Epithelial cell of proximal tubule (primary cell): ENCODE measurements around the gene TMEM145. TPM values are rescaled to one million over a fixed set of nuclear protein-coding genes. Genes with fewer than 3 reads are reported as not detected.

Experiments
- DNase-seq: peaks from one replicate; pipeline ENCODE4 v3.0.0-alpha.2; 2011; ENCODE audit warnings: low read depth
- H3K4me3 ChIP-seq: 2 replicates; pipeline ENCODE4 v1.5.1; 2011; ENCODE audit warnings: low read depth, mild to moderate bottlenecking, low read length
- total RNA-seq: library from RNA; depleted of rRNA; stranded (reverse); fragments of >200 nt; gene quantifications from 2 replicates; pipeline ENCODE4 v1.2.3, GENCODE V29; 2015
- TF ChIP-seq, protein P1 (sequence below): conservative IDR thresholded peaks from 2 replicates; pipeline ENCODE4 v1.5.1; 2012; ENCODE audit warnings: low read depth, mild to moderate bottlenecking, low read length

Gene TMEM145
- total RNA-seq, 1 donor from 2014 or later = 0.63 TPM

- TF ChIP-seq, protein P1, sequence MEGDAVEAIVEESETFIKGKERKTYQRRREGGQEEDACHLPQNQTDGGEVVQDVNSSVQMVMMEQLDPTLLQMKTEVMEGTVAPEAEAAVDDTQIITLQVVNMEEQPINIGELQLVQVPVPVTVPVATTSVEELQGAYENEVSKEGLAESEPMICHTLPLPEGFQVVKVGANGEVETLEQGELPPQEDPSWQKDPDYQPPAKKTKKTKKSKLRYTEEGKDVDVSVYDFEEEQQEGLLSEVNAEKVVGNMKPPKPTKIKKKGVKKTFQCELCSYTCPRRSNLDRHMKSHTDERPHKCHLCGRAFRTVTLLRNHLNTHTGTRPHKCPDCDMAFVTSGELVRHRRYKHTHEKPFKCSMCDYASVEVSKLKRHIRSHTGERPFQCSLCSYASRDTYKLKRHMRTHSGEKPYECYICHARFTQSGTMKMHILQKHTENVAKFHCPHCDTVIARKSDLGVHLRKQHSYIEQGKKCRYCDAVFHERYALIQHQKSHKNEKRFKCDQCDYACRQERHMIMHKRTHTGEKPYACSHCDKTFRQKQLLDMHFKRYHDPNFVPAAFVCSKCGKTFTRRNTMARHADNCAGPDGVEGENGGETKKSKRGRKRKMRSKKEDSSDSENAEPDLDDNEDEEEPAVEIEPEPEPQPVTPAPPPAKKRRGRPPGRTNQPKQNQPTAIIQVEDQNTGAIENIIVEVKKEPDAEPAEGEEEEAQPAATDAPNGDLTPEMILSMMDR = no peak
- no peak for DNase-seq
- no peak overlapping the region for H3K4me3 ChIP-seq
Observed at GRCh38 chr19:42345191-42345812, 32.2 kb downstream of the TMEM145 start.

- no peak overlapping the region for H3K4me3 ChIP-seq
- no peak for DNase-seq
- TF ChIP-seq, protein P1 = no peak
Observed at GRCh38 chr19:42348211-42348610, 35.1 kb downstream of the TMEM145 start.

GRCh38 chr19:42349378-42350107 is 36.4 kb downstream of the TMEM145 start:
- no peak overlapping the region for H3K4me3 ChIP-seq
- DNase-seq = no peak
- TF ChIP-seq, protein P1 = no peak

- DNase-seq = no peak
- TF ChIP-seq, protein P1 = no peak
- H3K4me3 ChIP-seq = no peak overlapping the region
Observed at GRCh38 chr19:42350417-42350816, 37.3 kb downstream of the TMEM145 start.

- no peak overlapping the region for H3K4me3 ChIP-seq
- TF ChIP-seq, protein P1 = no peak
- no peak for DNase-seq
Observed at GRCh38 chr19:42351079-42351735, 38.1 kb downstream of the TMEM145 start.

DNA sequence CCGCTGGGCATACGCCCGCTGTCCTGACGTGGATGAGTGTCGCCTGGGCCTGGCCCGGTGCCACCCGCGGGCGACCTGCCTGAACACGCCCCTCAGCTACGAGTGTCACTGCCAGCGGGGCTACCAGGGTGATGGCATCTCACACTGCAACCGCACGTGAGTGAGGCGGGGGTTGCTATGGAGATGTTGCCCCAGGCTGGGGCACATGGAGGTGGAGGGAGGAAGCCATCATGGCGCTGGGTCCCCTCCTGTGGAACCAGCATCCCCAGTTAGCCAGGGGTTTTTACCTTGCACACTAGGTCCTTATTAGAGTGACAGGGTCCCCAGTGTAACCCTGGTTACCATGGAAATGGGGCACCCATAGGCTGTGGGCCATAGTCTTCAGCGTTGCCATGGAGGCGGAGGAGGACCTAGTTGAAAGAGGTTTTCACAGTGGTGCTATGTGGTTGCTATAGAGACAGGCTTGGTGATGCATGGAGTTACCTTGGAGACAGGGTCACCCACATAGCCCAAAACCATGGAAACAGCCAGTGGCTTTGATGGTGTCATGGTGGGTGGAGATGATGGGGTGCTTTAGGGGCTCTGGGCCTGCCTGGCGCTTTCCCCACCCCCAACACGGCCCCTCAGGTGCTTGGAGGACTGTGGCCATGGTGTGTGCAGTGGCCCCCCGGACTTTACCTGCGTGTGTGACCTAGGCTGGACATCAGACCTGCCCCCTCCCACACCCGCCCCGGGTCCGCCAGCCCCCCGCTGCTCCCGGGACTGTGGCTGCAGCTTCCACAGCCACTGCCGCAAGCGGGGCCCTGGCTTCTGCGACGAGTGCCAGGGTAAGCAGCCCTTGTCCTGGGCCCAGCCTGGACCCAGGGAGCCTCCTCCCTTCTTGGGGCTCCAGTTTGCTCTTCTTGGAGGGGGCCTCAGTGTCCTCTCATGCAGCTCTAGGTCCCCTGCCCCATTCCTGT is 39.5 kb downstream of the TMEM145 start:
- no peak for DNase-seq
- TF ChIP-seq, protein P1 = no peak
- no peak overlapping the region for H3K4me3 ChIP-seq
